ENCODE results near the gene COL9A1.
"Not testable (repeated sequence)": the region's sequence is repeated elsewhere in the genome, so short reads cannot be mapped to it uniquely, and the experiment has no call there.

Gene COL9A1

DNA sequence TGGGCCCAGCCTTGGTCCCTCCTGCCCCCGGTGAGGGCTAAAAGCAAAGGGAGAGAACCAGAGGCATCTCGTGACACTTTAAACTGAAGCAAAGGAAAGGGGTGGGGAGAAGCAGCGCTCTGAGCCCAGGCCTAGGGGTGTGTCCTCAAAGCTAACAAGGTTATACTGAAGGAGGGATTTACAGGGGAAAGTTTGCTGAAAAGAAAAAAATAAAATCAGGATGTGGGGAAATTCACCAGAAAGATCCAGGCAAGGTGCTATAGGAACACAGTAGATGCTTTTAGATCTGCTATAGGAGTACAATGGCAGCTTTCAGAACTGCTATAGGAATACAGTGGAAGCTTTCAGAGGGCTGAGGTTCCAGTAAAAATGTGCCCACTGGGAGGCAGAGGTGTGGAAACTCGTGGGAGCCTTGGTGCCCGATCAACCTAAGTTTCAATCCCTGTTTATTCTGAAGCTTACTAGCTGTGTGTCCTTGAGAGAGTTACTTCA, at the start of gene COL9A1:
COL9A1 (minus strand) TSS at position 51 of the 492 bp plus-strand sequence. CDS start 160 bp downstream, outside the sequence.
- DNase-seq (ENCODE audit: extremely low spot score, insufficient read length, low read depth): no peak
- FAIRE-seq: no peak

DNA sequence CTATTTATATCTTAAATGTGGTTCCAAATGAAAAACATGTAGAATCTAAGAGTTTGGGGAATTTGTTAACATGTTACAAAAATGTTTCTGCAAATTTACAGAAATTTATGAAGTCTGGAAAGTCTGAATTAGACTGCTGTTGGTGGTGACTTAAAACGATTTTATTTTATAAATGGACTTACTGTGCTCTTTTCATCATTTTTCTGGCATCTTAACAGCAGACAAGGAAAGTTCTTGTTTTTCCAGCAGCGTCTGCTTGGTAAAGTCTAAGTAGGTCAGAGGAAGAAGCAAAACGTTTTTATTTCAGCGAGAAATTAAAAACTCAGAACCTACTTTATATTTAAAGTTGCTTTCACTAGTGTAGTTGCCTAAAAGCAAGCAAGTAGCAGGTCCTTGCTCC, 48.6 kb upstream of the COL9A1 start:
- FAIRE-seq: no peak
- DNase-seq (ENCODE audit: extremely low spot score, insufficient read length, low read depth): no peak

DNA sequence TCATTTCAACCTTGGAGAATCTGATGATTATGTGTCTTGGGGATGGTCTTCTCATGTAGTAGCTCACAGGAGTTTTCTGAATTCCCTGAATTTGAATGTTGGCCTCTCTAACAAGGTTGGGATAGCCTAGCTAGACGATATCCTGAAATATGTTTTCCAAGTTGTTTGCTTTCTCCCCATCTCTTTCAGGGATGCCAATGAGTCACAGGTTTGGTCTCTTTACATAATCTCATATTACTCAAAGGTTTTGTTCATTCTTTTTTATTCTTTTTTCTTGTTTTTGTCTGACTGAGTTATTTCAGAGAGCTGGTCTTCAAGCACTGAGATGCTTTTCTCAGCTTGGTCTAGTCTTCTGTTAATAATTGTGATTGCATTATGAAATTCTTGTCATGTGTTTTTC, 42.7 kb upstream of the COL9A1 start:
- FAIRE-seq: no peak
- DNase-seq (ENCODE audit: extremely low spot score, insufficient read length, low read depth): no peak

DNA sequence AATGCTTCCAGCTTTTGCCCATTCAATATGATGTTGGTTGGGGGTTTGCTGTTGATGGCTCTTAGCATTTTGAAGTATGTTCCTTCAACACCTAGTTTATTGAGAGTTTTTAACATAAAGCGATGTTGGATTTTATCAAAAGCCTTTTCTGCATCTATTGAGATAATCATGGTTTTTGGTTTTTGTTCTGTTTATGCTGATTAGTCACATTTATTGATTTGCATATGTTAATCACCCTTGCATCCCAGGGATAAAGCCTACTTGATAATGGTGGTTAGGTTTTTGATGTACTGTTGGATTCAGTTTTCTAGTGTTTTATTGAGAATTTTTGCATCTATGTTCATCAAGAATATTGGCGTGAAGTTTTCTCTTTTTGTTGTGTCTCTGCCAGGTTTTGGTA, 40.4 kb upstream of the COL9A1 start:
- DNase-seq (ENCODE audit: extremely low spot score, insufficient read length, low read depth) (no peak), FAIRE-seq (no peak)

DNA sequence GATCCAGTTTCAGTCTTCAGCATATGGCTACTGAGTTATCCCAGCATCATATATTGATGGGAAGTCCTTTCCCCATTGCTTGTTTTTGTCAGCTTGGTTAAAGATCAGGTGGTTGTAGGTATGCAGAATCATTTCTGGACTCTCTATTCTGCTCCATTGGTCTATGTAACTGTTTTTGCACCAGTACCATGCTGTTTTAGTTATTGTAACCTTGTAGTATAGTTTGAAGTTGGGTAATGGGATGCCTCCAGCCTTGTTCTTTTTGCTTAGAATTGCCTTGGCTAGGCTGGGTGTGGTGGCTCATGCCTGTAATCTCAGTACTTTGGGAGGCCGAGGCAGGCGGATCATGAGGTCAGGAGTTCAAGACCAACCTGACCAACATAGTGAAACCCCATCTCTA, 36.9 kb upstream of the COL9A1 start:
- FAIRE-seq; DNase-seq (ENCODE audit: extremely low spot score, insufficient read length, low read depth): not testable (repeated sequence)

DNA sequence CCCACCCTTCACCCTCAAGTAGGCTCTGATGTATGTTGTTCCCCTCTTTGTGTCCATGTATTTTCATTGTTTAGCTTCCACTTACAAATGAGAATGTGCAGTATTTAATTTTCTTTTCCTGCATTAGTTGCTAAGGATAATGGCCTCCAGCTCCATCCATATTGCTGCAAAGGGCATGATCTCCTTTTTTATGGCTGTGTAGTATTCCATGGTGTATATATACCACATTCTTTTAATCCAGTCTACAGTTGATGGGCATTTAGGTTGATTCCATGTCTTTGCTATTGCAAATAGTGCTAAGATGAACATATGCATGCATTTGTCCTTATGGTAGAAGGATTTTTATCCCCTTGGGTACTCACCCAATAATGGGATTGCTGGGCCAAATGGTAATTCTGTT, 35.9 kb upstream of the COL9A1 start:
- FAIRE-seq: no peak
- no peak for DNase-seq (ENCODE audit: extremely low spot score, insufficient read length, low read depth)

DNA sequence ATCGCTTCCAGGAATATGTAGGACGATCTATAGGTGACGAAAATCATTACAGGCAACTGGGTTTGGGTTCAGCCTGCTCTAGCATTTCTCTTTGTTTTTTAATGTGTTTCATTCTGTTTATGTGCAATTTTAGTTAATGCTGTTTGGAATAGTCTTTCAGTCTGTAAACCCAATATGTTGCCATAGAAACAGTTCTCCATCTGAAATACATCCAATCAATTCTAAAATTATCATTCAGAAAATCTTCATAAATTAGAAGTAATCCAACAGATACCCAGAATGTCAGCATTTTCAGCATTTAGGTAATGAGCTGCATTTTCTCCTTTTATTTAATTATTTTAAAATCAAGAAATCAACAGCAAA, 34.8 kb upstream of the COL9A1 start:
- no peak for FAIRE-seq
- DNase-seq (ENCODE audit: extremely low spot score, insufficient read length, low read depth): no peak

DNA sequence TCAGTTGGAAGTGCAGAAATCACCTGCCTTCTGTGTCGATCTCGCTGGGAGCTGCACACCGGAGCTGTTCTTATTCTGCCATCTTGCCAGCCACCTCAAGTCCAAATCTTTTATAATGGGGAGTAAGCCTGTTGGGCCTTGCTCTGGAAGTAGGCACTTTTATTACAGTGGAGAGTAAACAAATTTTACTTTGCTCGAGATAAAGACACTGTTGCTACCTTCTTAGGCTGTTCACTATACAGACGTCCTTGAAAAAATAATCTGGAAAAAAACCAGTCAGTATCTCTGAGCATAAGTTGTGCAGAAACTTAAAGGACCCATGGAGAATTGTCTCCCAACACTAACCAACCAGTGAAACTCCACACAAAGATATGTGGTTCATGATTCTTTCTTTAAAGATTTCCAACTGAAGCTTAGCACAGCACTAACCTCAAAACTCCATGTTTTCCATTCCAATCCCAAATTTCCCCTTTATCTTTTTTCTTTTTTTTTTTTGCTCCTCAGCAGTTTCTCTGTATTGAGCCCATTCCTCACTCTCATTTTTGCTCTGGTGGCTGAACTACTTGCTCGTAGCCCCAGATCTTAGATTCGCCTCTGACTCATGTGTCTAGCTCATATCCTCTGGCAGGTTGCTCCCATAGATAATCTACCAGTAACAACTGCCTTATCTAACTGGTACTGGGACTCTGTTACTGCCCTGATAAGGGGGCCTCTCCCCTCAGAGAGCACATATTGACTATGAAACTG, 34.3 kb upstream of the COL9A1 start:
- FAIRE-seq: no peak

DNA sequence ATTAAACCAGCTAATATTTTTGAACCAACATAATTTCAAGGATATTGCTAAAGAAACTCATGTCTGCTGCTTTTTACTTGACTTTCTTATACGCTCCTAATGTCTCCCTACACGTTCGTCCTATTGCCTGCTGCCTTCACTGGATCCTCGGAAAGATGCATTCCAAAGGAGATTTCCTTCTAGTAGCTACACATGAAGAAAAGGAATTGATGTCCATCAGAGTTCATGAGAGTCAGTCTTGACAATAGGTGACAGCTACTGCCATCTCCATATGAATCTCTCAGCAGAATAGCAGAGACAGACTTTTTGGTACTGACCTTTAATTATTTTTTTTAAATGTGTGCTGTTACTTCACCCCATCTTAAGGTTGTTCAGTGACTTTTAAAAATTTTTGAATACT, 24.2 kb upstream of the COL9A1 start:
- FAIRE-seq (no peak), DNase-seq (ENCODE audit: extremely low spot score, insufficient read length, low read depth) (no peak)

More for the DNA sequence above, 34.3 kb upstream of the COL9A1 start:
- no peak for DNase-seq (ENCODE audit: extremely low spot score, insufficient read length, low read depth)

DNA sequence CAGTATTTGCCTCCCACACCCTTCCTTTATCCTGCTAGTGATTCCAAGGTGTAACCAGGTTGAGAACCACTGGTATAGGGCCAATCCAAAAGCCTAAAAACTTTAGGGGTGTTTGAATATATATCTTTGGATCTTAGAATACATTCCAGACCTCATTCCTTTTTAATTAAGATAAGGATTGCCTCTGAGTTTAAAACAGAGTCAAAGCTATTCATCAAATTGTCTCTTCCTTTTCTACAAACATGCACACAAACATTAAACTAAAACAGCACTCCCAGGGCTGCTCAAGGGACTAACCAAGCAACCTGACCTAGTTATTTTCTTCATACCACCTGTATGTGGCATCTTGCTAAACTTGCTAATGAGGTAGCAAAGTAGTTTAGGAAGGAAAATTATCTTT, 22.1 kb upstream of the COL9A1 start:
- DNase-seq (ENCODE audit: extremely low spot score, insufficient read length, low read depth) (no peak), FAIRE-seq (no peak)

DNA sequence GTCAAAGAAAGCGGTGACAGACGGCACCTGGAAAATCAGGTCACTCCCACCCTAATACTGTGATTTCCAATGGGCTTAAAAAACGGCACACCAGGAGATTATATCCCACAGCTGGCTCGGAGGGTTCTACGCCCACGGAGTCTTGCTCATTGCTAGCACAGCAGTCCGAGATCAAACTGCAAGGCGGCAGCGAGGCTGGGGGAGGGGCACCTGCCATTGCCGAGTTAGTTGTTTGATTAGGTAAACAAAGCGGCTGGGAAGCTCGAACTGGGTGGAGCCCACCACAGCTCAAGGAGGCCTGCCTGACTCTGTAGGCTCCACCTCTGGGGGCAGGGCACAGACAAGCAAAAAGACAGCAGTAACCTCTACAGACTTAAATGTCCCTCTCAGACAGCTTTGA, 14.9 kb upstream of the COL9A1 start:
- DNase-seq (ENCODE audit: extremely low spot score, insufficient read length, low read depth): not testable (repeated sequence)

DNA sequence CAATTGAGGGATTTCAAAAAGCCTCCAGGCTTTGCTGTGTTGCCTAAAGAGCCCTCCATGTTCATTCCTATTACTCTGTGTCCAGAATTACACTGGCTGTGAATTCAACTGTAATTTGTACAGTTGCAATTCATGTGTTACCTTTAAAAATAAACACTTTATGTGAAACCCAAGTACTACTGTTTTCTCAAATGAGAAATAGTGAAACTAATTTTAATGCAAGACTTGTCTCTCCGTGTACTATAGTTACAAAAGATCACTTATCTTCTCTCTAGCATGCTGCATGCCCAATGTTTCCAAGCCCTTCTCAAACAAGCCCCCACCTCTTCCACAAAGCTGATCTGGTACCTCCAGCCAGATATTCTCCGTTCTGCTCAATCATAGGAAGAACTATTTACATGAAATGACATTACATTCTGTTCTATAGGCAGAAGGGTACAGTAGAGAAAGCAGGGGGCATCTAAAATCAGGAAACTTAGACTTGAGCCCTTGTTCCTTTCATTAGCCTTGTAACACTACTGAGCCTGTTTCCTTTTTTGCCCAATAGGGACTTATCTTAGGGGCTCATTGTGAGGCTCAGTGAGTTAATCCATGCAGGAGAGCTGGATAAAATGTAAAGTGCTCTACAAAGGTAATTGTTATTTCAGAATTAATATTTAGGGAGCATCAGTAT, 12.3 kb upstream of the COL9A1 start:
- FAIRE-seq: peak; percentile 15
- DNase-seq (ENCODE audit: extremely low spot score, insufficient read length, low read depth): no peak

More for the DNA sequence above, 14.9 kb upstream of the COL9A1 start:
- not testable (repeated sequence) for FAIRE-seq

DNA sequence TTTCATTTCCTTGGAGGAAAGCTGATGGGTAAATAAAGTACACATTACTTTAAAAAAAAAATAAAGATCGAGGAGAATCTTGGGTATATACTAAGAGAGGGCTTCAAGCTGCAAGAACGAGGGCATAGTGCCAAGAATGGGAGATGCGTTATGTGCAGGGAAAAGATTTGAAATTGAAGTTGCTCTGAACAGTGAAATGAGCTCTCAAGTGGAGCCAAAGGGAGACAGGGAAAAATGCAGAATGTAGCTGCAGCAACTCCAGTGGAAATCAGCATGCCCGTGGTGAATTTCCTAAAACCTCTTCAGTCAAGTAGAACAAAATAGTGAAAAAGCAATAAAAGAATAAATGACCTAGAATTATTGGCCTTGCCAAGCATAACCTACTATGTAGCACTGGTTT, 11.4 kb upstream of the COL9A1 start:
- DNase-seq (ENCODE audit: extremely low spot score, insufficient read length, low read depth) (no peak), FAIRE-seq (no peak)

DNA sequence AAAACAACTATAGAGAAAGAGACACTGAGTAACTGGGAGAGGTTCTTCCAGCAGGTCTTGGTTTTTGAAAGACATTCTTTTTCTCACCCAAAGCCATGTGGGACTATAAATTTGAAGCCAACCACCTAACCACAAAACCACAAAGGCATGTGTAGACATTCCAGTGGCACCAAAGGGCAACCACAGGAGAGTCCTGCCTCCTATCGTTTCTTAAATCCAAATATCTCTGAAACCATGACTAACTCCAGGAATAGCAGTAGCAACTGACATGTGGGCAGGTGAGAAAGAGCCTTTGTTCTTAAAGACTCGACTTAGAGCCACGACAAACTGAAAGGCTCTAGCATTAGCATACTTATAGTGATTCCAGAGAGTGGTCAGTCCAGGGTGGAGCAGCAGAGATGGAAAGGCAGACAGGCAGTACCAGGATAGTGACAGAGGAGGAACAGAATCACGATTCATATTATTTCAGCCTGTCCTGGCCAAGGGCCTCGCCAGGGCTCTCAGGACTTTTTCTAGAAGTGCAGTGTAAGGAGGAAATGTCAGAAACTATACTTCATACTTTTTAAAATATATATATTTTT, 9.4 kb upstream of the COL9A1 start:
- DNase-seq (ENCODE audit: extremely low spot score, insufficient read length, low read depth): no peak

DNA sequence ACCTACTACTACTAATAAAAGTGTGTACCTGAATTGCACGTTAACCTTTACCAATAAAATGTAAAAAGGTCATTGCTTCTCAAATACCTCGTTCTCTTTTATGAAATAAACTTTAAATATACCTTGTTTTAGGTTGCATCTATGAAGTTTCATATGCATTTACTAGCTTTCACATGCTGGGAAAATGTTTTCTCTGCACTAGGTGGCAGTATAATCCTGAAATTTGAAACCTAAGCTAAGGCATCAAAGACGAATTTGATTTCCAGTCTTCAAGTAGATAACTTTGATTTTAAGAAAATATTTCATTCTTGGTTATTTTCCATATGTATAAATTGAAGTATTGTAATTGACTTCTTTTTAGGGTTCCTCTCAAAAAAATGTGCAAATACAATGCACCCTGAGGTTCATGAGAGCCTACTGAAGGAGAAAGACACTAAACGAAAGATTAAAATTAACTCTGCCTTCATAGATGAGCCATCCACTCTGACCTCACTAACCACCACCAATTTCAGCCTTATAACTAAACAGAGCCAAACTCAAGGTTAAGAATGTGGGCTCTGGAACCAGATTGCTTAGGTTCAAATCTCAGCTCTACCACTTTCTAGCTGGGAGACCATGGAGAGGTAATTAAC, 7.3 kb upstream of the COL9A1 start:
- FAIRE-seq (peak; percentile 80), DNase-seq (ENCODE audit: extremely low spot score, insufficient read length, low read depth) (no peak)

More for the DNA sequence above, 9.4 kb upstream of the COL9A1 start:
- peak; percentile 41 for FAIRE-seq

DNA sequence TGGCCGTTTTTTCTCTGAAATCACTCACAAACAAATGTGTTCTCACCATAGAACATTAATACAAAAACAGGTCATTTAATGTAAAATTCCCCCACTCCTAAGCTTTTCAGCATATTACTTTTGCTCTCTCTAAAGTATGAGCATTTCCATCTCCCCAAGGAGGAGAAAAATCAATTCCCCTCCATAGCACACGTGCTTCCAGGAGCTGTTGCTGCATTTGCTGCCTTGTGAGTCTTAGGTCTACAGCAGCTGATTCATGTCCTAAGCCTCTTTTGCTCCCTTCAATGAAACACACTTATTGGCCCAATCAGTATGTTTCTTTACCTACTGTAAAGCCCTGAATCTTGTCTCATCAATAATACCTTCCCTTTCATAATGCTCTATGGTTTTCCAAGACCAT, 6.4 kb upstream of the COL9A1 start:
- FAIRE-seq (no peak), DNase-seq (ENCODE audit: extremely low spot score, insufficient read length, low read depth) (no peak)

DNA sequence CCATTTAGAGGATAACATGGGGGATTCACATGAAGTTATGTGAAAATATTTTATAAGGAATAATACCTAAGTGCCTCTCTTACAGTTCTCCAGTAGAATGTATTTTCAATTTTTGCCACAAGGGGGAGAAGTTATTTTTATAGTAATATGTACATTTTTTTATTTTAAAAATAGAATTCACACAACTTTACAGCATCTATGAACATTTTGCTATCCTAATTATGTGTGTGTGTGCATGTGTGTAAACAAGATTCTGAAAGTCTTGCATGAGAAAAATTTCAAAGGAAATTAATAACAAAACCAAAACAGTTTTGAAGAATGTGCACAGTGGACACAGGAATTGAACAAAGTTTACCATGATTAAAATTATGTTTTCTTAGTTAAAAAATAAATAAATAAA, 5.3 kb upstream of the COL9A1 start:
- not testable (repeated sequence) for DNase-seq (ENCODE audit: extremely low spot score, insufficient read length, low read depth)
- FAIRE-seq: peak; percentile 5

DNA sequence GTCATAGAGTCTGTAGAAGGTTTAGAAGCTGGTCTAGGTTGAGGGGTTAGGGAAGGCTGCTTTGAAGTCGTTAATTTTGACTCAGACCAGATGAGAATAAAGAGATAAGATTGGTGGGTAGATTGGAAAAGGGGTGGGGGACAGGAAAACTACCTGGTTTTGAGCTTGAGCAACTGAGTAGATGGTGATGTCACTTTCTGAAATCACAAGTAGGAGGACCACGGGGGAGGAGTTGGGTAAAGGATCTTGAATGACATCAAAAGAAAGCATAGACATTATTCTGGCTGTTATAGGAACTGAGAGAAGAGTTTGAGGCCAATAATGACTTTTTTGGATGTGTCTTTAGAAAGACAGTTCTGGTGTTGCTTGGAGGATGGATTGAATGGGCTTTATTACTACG, 4.1 kb upstream of the COL9A1 start:
- DNase-seq (ENCODE audit: extremely low spot score, insufficient read length, low read depth): no peak
- FAIRE-seq: no peak

DNA sequence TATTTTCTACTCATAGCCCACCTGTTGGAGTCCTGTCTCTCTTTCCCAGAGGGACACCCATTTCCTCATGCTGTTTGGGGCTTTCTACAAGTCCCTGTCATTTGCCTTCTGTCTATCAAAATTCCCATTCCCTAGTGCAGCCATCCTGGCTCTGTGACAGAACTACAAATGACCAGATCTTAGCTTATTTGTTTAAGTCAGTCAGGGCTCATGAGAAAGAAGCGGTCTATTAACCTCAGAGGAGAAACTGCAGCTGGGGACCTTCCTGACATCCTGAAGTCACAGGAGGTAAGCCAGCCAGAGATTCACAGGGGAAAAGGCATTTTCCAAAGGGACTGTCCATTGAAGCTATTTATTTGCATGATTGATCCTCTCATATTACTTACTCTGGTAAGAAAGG, 1.7 kb upstream of the COL9A1 start:
- FAIRE-seq (no peak), DNase-seq (ENCODE audit: extremely low spot score, insufficient read length, low read depth) (no peak)

DNA sequence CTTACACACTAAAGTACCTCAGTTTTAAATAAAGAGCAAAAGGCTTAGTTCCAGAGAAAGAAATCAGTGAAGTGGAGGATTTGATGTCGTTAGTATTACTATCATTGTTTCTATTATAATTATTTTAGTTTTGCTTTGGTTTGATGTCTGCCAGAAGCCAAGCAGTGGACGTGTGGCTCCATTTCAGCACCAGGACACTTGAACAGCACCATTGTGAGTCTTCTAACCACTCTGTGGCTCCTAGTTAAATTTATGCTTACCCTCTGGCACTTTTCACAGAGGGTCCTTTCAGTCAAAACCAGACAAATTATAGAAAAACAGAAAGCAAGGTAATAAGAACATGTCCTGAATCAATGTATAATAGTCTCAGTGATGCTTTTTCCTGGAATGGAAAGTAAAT, 3.4 kb downstream of the COL9A1 start:
- FAIRE-seq (no peak), DNase-seq (ENCODE audit: extremely low spot score, insufficient read length, low read depth) (no peak)

DNA sequence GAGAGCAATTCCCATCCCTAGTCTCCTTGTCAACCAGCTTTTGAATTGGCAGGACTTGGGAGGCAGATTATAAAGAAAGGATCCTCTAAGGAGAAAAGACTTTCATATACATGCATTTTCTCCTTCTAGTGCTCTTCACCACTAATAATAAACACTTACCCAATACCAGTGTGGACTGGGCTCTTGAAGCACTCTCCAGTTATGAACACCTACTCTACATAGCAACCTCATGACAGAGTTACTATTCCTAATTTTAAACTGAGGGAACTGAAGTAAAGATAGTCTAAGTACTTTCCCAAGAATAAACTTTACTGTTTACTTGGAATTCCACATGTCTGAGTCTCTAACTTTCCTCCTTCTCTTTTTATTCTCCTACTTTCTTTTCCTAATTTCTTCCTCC, 4.8 kb downstream of the COL9A1 start:
- no peak for DNase-seq (ENCODE audit: extremely low spot score, insufficient read length, low read depth)
- FAIRE-seq: no peak

Data from GM18507 (cell line).